Measurements from ENCODE around the gene UIMC1.
"Not testable (repeated sequence)": the region's sequence is repeated elsewhere in the genome, so short reads cannot be mapped to it uniquely, and the experiment has no call there.

The UIMC1 gene

GRCh38 chr5:177005619-177006264 is 837 bp downstream of the UIMC1 start:
- peak; percentile 77 for DNase-seq (ENCODE audit: low spot score)

- no peak for DNase-seq (ENCODE audit: low spot score)
Measured at GRCh38 chr5:177004961-177005360, 1.6 kb downstream of the UIMC1 start.

- no peak for DNase-seq (ENCODE audit: low spot score)
Measured at GRCh38 chr5:177003649-177004048, 2.9 kb downstream of the UIMC1 start.

- DNase-seq (ENCODE audit: low spot score): not testable (repeated sequence)
Measured at GRCh38 chr5:176999526-176999925, 7.1 kb downstream of the UIMC1 start.

- no peak for DNase-seq (ENCODE audit: low spot score)
Measured at GRCh38 chr5:176998828-176999227, 7.8 kb downstream of the UIMC1 start.

- DNase-seq (ENCODE audit: low spot score): no peak
Measured at GRCh38 chr5:176996780-176997179, 9.8 kb downstream of the UIMC1 start.

GRCh38 chr5:176995896-176996767 is 10.4 kb downstream of the UIMC1 start:
- no peak for DNase-seq (ENCODE audit: low spot score)

- no peak for DNase-seq (ENCODE audit: low spot score)
Measured at GRCh38 chr5:176995122-176995490, 11.5 kb downstream of the UIMC1 start.

- DNase-seq (ENCODE audit: low spot score): no peak
Measured at GRCh38 chr5:176994460-176995121, 12.0 kb downstream of the UIMC1 start.

- DNase-seq (ENCODE audit: low spot score): not testable (repeated sequence)
Measured at GRCh38 chr5:176993081-176993480, 13.5 kb downstream of the UIMC1 start.

GRCh38 chr5:176987583-176987982 is 19.0 kb downstream of the UIMC1 start:
- no peak for DNase-seq (ENCODE audit: low spot score)

- DNase-seq (ENCODE audit: low spot score): no peak
Measured at GRCh38 chr5:176986280-176986679, 20.3 kb downstream of the UIMC1 start.

- no peak for DNase-seq (ENCODE audit: low spot score)
Measured at GRCh38 chr5:176985516-176985915, 21.1 kb downstream of the UIMC1 start.

GRCh38 chr5:176984176-176984575 is 22.4 kb downstream of the UIMC1 start:
- DNase-seq (ENCODE audit: low spot score): not testable (repeated sequence)

- not testable (repeated sequence) for DNase-seq (ENCODE audit: low spot score)
Measured at GRCh38 chr5:176983593-176983992, 23.0 kb downstream of the UIMC1 start.

- not testable (repeated sequence) for DNase-seq (ENCODE audit: low spot score)
Measured at GRCh38 chr5:176983112-176983511, 23.5 kb downstream of the UIMC1 start.

GRCh38 chr5:176980818-176981217 is 25.8 kb downstream of the UIMC1 start:
- DNase-seq (ENCODE audit: low spot score): no peak

- DNase-seq (ENCODE audit: low spot score): no peak
Measured at GRCh38 chr5:176979669-176980068, 26.9 kb downstream of the UIMC1 start.

- DNase-seq (ENCODE audit: low spot score): no peak
Measured at GRCh38 chr5:176965633-176966032, 40.9 kb downstream of the UIMC1 start.

- peak; percentile 41 for DNase-seq (ENCODE audit: low spot score)
Measured at GRCh38 chr5:176959051-176959450, 47.5 kb downstream of the UIMC1 start.

GRCh38 chr5:176956756-176957155 is 49.8 kb downstream of the UIMC1 start:
- DNase-seq (ENCODE audit: low spot score): no peak

- no peak for DNase-seq (ENCODE audit: low spot score)
Measured at GRCh38 chr5:176955895-176956294, 50.7 kb downstream of the UIMC1 start.

- no peak for DNase-seq (ENCODE audit: low spot score)
Measured at GRCh38 chr5:176954050-176954449, 52.5 kb downstream of the UIMC1 start.
